Fibroblast of pulmonary artery (primary cell): ENCODE measurements around the gene POLR2L.

Experiments used
- DNase-seq: peaks from one replicate; pipeline ENCODE4 v3.0.0-alpha.2; 2010; ENCODE audit warnings: low read depth
- H3K4me3 ChIP-seq: replicated peaks from 2 replicates; pipeline ENCODE4 v1.5.1; 2011; ENCODE audit warnings: low read depth, mild to moderate bottlenecking, control low read depth, low read length, moderate library complexity
- TF ChIP-seq, protein P1 (sequence below): IDR thresholded peaks from 2 replicates; pipeline ENCODE4 v1.5.1; 2011; ENCODE audit warnings: mild to moderate bottlenecking, control low read depth, low read length, inconsistent platforms; ENCODE audit errors: missing control alignments

The POLR2L gene

DNA sequence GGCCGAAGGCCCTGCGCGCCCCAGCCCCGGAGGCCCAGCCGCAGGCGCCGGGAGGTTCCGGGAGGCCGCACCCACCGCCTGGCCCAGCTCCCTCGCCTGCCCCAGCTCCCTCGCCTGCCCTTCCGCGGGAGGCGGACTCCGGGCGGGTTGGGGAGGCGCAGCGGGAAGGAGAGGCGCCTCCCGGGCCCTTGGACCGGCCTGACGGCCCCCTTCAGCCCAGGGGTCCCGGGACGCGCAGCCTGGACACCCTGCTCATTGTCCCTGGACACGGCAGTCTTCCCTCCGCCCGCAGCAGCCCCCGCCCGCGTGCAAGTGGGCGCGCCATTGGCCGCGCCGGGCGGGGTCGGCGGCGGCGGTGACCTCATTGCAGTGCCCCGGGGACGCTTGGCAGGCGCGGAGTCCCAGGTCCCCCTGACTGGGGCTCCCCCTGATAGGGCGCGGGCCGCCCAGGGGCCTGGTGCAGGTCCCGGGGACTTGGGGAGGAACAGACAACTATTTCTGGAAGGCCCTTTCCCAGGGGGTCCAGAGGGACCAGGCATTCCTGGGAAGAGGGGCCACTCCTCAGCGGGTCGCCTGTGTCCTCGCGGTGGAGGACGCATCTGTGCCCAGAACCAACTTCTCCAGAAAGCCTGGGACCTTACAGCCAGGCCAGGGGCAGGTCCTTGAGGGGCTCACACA lies 9.1 kb downstream of the POLR2L start:
- H3K4me3 ChIP-seq: peak overlapping the region; percentile 70
- TF ChIP-seq, protein P1, sequence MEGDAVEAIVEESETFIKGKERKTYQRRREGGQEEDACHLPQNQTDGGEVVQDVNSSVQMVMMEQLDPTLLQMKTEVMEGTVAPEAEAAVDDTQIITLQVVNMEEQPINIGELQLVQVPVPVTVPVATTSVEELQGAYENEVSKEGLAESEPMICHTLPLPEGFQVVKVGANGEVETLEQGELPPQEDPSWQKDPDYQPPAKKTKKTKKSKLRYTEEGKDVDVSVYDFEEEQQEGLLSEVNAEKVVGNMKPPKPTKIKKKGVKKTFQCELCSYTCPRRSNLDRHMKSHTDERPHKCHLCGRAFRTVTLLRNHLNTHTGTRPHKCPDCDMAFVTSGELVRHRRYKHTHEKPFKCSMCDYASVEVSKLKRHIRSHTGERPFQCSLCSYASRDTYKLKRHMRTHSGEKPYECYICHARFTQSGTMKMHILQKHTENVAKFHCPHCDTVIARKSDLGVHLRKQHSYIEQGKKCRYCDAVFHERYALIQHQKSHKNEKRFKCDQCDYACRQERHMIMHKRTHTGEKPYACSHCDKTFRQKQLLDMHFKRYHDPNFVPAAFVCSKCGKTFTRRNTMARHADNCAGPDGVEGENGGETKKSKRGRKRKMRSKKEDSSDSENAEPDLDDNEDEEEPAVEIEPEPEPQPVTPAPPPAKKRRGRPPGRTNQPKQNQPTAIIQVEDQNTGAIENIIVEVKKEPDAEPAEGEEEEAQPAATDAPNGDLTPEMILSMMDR: no peak
- no peak for DNase-seq

DNA sequence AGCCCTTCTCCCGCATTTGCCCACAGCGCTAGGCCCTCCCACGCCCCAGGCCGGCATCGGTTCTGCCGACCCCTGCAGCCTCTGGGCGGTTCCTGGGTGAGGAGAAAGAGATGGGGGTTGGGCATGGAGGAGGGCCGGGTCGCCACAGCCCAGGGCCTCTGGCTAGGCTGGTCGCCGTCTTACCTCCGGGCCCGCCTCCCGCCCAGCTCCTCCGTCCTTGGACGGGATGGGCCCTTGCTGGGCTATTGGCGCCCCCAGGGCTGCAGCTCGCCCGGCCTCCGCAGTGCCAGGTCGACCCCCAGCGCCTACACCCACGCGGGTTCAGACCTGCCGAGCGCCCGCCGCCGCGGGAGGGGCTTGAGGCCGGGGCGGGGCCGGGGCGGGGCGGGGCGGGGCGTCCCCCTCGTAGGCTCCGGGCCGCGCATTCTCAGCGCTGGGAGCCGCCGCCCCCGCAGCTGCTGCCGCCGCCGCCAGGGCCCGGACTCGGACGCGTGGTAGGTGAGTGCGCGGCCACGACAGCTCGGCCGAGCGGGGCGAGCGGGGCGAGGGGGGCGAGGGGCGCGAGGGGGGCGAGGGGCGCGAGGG lies 9.7 kb downstream of the POLR2L start, which contains the start of gene CD151:
TSS of gene CD151 (plus strand) at position 424 of the 585 bp plus-strand sequence. CDS start 3,118 bp downstream, outside the sequence.
- TF ChIP-seq, protein P1: no peak
- peak; percentile 47 for DNase-seq
- H3K4me3 ChIP-seq: peak within 1 kb of the TSS; percentile 70

DNA sequence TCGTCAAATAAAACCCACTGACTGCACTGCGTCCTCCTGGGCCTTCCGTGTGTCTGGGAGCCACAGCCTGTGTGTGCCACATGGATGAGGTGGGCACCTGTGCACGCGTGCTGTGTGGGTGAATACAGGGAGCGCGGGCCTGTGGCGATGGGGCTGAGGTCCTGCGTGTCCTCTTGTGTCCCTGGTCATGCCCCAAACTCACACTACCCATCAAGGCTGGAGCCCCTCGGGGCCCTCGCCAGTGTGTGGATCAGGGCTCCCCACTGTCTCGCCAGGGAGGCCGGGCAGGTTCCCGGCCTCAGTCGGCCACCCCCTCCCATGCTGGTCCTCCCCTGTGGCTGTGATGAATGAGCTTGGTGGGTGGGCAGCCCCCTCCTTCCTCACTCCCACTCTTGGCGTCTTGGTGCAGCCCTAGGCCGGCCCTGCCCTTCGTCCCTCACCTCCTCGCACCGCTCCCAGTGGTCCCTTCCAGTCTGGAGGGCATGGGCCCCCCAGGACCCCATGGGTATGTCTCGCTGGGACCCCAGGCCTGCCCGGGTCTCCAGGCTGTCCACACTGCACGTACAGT lies 10.3 kb downstream of the POLR2L start:
- peak overlapping the region; percentile 48 for H3K4me3 ChIP-seq
- TF ChIP-seq, protein P1: no peak
- no peak for DNase-seq

DNA sequence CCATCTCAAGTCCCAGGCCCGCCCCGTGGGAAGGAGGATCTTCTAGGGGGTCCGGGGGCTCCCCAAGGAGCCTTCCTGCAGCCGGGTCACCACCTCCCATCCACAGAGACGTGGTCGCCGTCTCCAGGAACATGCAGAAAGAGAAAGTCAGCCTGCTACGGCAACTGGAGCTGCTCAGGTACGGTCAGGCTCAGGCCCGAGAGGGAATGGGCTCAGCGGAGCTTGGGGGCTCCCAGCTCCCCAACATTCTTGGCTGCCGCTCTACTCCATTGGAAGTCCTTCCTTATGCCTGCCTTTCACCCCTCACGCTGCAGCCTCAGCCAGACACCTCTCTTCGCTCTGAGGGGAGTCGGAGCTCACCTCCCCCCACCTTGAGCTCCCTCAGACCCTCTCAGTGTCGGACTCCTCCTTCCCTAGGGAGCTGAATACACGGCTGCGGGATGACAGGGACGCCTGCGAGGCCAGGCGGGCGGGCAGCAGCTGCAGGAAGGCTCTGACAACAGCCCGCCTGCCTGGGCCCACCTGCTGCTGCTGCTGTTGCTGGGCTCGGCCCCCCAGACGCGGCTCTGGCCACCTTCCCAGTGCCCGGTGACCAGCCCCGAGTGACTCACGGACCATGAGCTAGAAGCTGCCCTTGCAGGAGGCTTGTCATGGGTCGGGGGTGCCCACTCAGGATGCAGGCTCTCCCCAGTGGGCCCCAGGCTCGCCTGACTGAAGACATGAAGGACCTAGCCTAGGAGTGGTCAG lies 11.0 kb downstream of the POLR2L start:
- no peak overlapping the region for H3K4me3 ChIP-seq
- TF ChIP-seq, protein P1: no peak
- no peak for DNase-seq

DNA sequence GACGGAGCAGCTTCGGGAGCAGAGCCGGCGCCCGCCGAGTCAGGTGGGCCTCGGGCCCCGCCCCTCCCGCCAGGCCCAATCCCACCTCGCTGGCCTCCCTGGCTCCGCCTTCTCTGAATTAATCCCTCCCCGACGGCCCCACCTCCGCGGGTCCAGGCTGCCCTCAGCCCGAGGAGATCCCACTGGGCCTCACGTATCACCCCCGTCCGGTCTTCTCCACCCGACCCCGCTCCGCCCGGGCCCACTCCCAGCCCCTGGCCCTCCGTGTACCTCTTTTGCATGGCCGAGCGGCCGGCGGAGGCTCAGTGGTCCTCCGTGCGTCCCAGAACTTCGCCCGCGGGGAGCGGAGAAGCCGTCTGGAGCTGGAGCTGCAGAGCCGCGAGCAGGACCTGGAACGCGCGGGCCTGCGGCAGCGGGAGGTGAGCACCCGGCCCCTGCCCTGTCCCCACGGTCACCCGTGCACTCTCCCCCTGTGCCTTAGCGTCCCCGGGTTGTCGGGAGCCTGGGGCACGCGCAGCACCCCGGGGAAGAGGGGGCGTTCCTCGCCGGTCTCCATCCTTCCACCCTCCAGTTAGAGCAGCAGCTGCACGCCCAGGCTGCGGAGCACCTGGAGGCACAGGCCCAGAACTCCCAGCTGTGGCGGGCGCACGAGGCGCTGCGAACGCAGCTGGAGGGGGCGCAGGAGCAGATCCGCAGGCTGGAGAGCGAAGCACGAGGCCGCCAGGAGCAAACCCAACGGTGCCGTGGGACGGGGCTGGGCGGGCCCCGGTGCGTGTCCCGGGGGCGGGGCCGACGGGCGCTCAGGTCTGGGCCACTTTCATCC lies 11.8 kb downstream of the POLR2L start:
- H3K4me3 ChIP-seq: peak overlapping the region; percentile 30
- TF ChIP-seq, protein P1: no peak
- peak; percentile 57 for DNase-seq

DNA sequence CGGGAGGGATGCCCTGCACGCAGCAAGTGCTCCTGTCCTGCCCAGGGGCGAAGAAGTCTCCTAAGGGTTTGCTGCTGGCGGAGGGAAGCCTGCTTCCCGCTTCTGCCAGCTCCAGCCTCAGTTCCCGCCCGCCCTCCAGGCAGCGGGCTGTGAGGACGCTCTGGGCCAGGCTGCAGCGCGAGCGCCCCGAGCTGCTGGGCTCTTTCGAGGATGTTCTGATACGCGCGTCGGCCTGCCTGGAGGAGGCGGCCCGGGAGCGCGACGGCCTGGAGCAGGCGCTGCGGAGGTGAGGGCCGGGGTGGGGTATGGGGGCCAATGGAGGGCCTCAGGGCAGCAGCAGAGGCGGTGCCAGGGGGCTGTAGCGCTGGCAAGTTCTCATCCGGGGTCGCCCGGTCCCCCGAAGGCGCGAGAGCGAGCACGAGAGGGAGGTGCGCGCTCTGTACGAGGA lies 12.5 kb downstream of the POLR2L start:
- peak overlapping the region; percentile 30 for H3K4me3 ChIP-seq
- TF ChIP-seq, protein P1: no peak
- no peak for DNase-seq
